K562 (cell line): Measurements from ENCODE around the gene PSAP. TPM values are rescaled to one million over a fixed set of nuclear protein-coding genes. Genes with fewer than 3 reads are reported as not detected.

ENCODE experiments used
- CC2D1A ChIP-seq: fragments of 450-650 bp; IDR thresholded peaks from 2 replicates; pipeline ENCODE4 v1.6.1; 2017; ENCODE audit warnings: mild to moderate bottlenecking
- E2F8 ChIP-seq: fragments of 450-650 bp; IDR thresholded peaks from 2 replicates; pipeline ENCODE4 v1.7.1; 2018; ENCODE audit warnings: mild to moderate bottlenecking, low read depth; ENCODE audit not compliant: partially characterized antibody
- HDAC8 ChIP-seq: fragments of 450-650 bp; IDR thresholded peaks from 2 replicates; pipeline ENCODE4 v1.6.1; 2016; ENCODE audit warnings: mild to moderate bottlenecking, missing genetic modification characterization, moderate library complexity, missing compliant biosample characterization
- JUN ChIP-seq, 2 experiments: sonication (generic) in 1 of 2; formaldehyde crosslinking in 1 of 2; IDR thresholded peaks; 2 replicates each; pipeline versions ENCODE4 v1.6.1 to v1.8.0; 2012 to 2022; ENCODE audit warnings: borderline replicate concordance in 2 of 2, mild to moderate bottlenecking in 2 of 2, improper control_type of control experiment in 1 of 2, low read depth in 1 of 2, low read length in 1 of 2, missing genetic modification reagents in 1 of 2
- NRF1 ChIP-seq, 2 experiments: fragments of 450-650 bp; IDR thresholded peaks in 1 of 2; conservative IDR thresholded peaks in 1 of 2; 2 replicates each; pipeline ENCODE4 v1.6.1; 2014; ENCODE audit warnings: mild to moderate bottlenecking in 2 of 2
- RBBP5 ChIP-seq: fragments of 200-600 bp; sonication (generic); IDR thresholded peaks from 2 replicates; pipeline ENCODE4 v1.6.1; 2012; ENCODE audit warnings: borderline replicate concordance, mild to moderate bottlenecking, low read length, control low read depth, inconsistent platforms; ENCODE audit not compliant: insufficient read depth, poor library complexity, severe bottlenecking
- SETDB1 ChIP-seq: IDR thresholded peaks from one replicate; pipeline ENCODE4 v1.6.1; 2012; ENCODE audit warnings: low read length, control low read depth, inconsistent platforms
- ZC3H11A ChIP-seq: IDR thresholded peaks from 2 replicates; pipeline ENCODE4 v1.6.1; 2012; ENCODE audit warnings: low read depth, low read length, improper control_type of control experiment
- ZFX ChIP-seq: sonication (generic); formaldehyde crosslinking; IDR thresholded peaks from 2 replicates; pipeline ENCODE4 v1.8.0; 2022; ENCODE audit warnings: mild to moderate bottlenecking, missing genetic modification reagents, moderate library complexity
- ZNF57 ChIP-seq: fragments of 450-650 bp; formaldehyde crosslinking; IDR thresholded peaks from 2 replicates; pipeline ENCODE4 v1.4.0; 2020; ENCODE audit warnings: mild to moderate bottlenecking, moderate library complexity
- polyA plus RNA-seq, 8 experiments: library from polyadenylated mRNA; depleted of rRNA in 4 of 8; stranded (reverse) in 5 of 8; unstranded in 3 of 8; fragments of >200 nt; fragmentation: Nextera tagmentation in 2 of 8; fragmentation: Illumina TruSeq in 1 of 8; extraction: Ambion mirVana in 2 of 8; extraction: Trizol in 1 of 8; gene quantifications; 2 replicates each; pipeline versions ENCODE4 v1.2.1 to v1.2.3, GENCODE V29; 2011 to 2014; ENCODE audit warnings: inconsistent platforms in 1 of 8, missing spikeins in 1 of 8
- total RNA-seq, 7 experiments: library from RNA; depleted of rRNA in 6 of 7; stranded (reverse); fragments of >200 nt in 6 of 7; fragmentation: Illumina TruSeq in 2 of 7; extraction: Trizol in 2 of 7; gene quantifications; 2 replicates each; pipeline versions ENCODE4 v1.2.1 to v1.2.3, GENCODE V29; 2011 to 2021; ENCODE audit warnings: low replicate concordance in 1 of 7
- TF ChIP-seq, protein P1 (sequence below), 2 experiments: fragments of 450-650 bp in 1 of 2; sonication (generic) in 1 of 2; formaldehyde crosslinking in 1 of 2; IDR thresholded peaks in 1 of 2; conservative IDR thresholded peaks in 1 of 2; 2 replicates each; pipeline versions ENCODE4 v1.6.1 to v1.8.1; 2016 to 2023; ENCODE audit warnings: mild to moderate bottlenecking in 2 of 2, moderate library complexity in 2 of 2, inconsistent platforms in 1 of 2, missing genetic modification reagents in 1 of 2
- TF ChIP-seq, protein P2 (sequence below): fragments of 250-450 bp; sonication (Bioruptor Pico); IDR thresholded peaks from 2 replicates; pipeline ENCODE4 v1.4.0; 2020; ENCODE audit warnings: mild to moderate bottlenecking, moderate library complexity
- TF ChIP-seq, protein P3 (sequence below): fragments of 450-650 bp; IDR thresholded peaks from 2 replicates; pipeline ENCODE4 v1.6.1; 2017; ENCODE audit warnings: antibody characterized with exemption, mild to moderate bottlenecking

Gene PSAP
- total and polyA plus RNA-seq, 9 of the 15 experiments (the other 6 are each of a cell fraction or from before 2014, with no cell fraction given): 245 to 700 (median 429) TPM

- TF ChIP-seq, protein P1, sequence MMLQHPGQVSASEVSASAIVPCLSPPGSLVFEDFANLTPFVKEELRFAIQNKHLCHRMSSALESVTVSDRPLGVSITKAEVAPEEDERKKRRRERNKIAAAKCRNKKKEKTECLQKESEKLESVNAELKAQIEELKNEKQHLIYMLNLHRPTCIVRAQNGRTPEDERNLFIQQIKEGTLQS (IDR thresholded peaks at IDR 0.05): no peak
- TF ChIP-seq, protein P1 (CRISPR knock-in tag; conservative IDR thresholded peaks at IDR 0.05): no peak
- no peak for TF ChIP-seq ZNF57
- no peak for TF ChIP-seq ZC3H11A
- peak; percentile 28; the same call in 1 of the 2 replicates for TF ChIP-seq ZFX (CRISPR knock-in tag)
- TF ChIP-seq SETDB1: no peak
- no peak for TF ChIP-seq JUN (IDR thresholded peaks at IDR 0.05; ENCODE audit: borderline replicate concordance, low read depth, low read length)
- TF ChIP-seq JUN (CRISPR knock-in tag; IDR thresholded peaks at IDR 0.05; ENCODE audit: borderline replicate concordance): no peak
- TF ChIP-seq, protein P2, sequence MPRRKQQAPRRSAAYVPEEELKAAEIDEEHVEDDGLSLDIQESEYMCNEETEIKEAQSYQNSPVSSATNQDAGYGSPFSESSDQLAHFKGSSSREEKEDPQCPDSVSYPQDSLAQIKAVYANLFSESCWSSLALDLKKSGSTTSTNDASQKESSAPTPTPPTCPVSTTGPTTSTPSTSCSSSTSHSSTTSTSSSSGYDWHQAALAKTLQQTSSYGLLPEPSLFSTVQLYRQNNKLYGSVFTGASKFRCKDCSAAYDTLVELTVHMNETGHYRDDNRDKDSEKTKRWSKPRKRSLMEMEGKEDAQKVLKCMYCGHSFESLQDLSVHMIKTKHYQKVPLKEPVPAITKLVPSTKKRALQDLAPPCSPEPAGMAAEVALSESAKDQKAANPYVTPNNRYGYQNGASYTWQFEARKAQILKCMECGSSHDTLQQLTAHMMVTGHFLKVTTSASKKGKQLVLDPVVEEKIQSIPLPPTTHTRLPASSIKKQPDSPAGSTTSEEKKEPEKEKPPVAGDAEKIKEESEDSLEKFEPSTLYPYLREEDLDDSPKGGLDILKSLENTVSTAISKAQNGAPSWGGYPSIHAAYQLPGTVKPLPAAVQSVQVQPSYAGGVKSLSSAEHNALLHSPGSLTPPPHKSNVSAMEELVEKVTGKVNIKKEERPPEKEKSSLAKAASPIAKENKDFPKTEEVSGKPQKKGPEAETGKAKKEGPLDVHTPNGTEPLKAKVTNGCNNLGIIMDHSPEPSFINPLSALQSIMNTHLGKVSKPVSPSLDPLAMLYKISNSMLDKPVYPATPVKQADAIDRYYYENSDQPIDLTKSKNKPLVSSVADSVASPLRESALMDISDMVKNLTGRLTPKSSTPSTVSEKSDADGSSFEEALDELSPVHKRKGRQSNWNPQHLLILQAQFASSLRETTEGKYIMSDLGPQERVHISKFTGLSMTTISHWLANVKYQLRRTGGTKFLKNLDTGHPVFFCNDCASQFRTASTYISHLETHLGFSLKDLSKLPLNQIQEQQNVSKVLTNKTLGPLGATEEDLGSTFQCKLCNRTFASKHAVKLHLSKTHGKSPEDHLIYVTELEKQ (CRISPR knock-in tag): no peak
- TF ChIP-seq, protein P3, sequence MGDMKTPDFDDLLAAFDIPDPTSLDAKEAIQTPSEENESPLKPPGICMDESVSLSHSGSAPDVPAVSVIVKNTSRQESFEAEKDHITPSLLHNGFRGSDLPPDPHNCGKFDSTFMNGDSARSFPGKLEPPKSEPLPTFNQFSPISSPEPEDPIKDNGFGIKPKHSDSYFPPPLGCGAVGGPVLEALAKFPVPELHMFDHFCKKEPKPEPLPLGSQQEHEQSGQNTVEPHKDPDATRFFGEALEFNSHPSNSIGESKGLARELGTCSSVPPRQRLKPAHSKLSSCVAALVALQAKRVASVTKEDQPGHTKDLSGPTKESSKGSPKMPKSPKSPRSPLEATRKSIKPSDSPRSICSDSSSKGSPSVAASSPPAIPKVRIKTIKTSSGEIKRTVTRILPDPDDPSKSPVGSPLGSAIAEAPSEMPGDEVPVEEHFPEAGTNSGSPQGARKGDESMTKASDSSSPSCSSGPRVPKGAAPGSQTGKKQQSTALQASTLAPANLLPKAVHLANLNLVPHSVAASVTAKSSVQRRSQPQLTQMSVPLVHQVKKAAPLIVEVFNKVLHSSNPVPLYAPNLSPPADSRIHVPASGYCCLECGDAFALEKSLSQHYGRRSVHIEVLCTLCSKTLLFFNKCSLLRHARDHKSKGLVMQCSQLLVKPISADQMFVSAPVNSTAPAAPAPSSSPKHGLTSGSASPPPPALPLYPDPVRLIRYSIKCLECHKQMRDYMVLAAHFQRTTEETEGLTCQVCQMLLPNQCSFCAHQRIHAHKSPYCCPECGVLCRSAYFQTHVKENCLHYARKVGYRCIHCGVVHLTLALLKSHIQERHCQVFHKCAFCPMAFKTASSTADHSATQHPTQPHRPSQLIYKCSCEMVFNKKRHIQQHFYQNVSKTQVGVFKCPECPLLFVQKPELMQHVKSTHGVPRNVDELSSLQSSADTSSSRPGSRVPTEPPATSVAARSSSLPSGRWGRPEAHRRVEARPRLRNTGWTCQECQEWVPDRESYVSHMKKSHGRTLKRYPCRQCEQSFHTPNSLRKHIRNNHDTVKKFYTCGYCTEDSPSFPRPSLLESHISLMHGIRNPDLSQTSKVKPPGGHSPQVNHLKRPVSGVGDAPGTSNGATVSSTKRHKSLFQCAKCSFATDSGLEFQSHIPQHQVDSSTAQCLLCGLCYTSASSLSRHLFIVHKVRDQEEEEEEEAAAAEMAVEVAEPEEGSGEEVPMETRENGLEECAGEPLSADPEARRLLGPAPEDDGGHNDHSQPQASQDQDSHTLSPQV: peak; percentile 81
- TF ChIP-seq CC2D1A: no peak
- TF ChIP-seq RBBP5: peak; percentile 52
- 0 out of 2 replicates have a peak, but pooled peaks have one; percentile 66 for TF ChIP-seq HDAC8 (tag)
- TF ChIP-seq E2F8: peak; percentile 52
- peak; percentile 49 for TF ChIP-seq NRF1 (conservative IDR thresholded peaks at IDR 0.05 in 1 of 2, IDR thresholded peaks at IDR 0.05 in 1 of 2)
Measured at GRCh38 chr10:71882813-71883659, 32.0 kb upstream of the PSAP start (continued).
